Measurements from ENCODE around the gene ALOX15.

Gene ALOX15

DNA sequence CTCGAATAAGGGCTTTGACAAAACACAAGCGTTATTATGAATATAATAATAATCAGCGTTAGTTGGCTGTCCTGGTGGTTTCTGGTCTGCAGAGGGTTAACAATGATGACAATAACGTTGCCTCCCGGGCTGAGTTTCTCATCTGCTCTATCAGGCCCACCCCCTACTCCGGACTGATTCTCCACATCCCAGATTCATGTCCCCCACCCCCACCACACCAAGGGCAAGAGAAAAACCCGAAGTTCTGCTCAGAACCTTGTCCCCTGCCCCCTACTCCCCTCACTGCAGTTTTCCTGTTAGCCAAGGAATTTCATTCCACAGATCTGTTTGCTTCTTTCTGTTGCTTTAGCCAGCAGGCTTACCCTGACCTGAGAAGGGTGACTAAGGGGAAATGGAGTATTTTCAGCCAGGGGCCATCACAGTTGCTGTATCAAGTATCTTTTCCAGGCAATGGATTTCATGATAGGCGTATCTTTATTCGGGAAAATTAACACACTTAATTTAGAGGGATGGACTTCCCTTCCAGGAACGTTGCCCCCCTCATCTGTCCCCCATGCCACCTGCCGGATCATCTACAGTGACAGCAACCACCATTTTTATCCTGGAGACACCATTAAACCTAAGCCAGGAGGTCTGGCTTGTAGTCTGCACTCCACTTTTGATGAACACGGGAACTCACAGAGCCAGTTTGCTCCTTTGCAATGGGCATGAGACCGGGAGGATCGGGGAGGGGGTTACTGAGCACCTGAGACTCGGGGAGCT lies 23.7 kb downstream of the ALOX15 start:
- no peak for DNase-seq (ENCODE audit: low read depth, low spot score)
- in situ Hi-C loops (cut with HindIII; ENCODE audit: low sequenced_read_pairs) = no loop called here
- no peak overlapping the region for H3K4me3 ChIP-seq (ENCODE audit: low read depth, low read length)
- TF ChIP-seq, protein P1, sequence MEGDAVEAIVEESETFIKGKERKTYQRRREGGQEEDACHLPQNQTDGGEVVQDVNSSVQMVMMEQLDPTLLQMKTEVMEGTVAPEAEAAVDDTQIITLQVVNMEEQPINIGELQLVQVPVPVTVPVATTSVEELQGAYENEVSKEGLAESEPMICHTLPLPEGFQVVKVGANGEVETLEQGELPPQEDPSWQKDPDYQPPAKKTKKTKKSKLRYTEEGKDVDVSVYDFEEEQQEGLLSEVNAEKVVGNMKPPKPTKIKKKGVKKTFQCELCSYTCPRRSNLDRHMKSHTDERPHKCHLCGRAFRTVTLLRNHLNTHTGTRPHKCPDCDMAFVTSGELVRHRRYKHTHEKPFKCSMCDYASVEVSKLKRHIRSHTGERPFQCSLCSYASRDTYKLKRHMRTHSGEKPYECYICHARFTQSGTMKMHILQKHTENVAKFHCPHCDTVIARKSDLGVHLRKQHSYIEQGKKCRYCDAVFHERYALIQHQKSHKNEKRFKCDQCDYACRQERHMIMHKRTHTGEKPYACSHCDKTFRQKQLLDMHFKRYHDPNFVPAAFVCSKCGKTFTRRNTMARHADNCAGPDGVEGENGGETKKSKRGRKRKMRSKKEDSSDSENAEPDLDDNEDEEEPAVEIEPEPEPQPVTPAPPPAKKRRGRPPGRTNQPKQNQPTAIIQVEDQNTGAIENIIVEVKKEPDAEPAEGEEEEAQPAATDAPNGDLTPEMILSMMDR (IDR thresholded peaks at IDR 0.05; ENCODE audit: low read depth, low read length) = no peak

GRCh38 chr17:4617090-4617489 lies 24.4 kb downstream of the ALOX15 start:
- in situ Hi-C loops (cut with HindIII; ENCODE audit: low sequenced_read_pairs) = no loop called here
- H3K4me3 ChIP-seq (ENCODE audit: low read depth, low read length) = no peak overlapping the region
- no peak for DNase-seq (ENCODE audit: low read depth, low spot score)
- TF ChIP-seq, protein P1 (IDR thresholded peaks at IDR 0.05; ENCODE audit: low read depth, low read length) = no peak

DNA sequence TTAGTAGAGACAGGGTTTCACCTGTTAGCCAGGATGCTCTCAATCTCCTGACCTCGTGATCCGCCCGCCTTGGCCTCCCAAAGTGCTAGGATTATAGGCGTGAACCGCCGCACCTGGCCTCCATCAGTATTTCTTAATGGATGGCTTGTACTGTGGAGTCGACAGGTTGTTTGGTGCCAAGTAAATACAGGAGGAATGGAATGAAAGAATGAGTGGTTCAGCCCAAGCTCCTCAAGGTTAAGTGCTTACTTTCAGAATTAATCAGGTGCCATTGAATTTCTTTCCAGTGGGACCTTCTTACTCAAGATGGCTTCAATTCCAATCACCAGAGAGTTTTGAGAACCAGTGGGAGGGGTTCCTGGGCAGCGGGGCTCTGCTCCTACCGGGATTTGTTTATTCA lies 25.0 kb downstream of the ALOX15 start:
- DNase-seq (ENCODE audit: low read depth, low spot score) = no peak
- in situ Hi-C loops (cut with HindIII; ENCODE audit: low sequenced_read_pairs) = no loop called here
- H3K4me3 ChIP-seq (ENCODE audit: low read depth, low read length) = no peak overlapping the region
- TF ChIP-seq, protein P1 (IDR thresholded peaks at IDR 0.05; ENCODE audit: low read depth, low read length) = no peak

- no peak for DNase-seq (ENCODE audit: low read depth, low spot score)
- in situ Hi-C loops (cut with HindIII; ENCODE audit: low sequenced_read_pairs) = no loop called here
- no peak overlapping the region for H3K4me3 ChIP-seq (ENCODE audit: low read depth, low read length)
- TF ChIP-seq, protein P1 (IDR thresholded peaks at IDR 0.05; ENCODE audit: low read depth, low read length) = no peak
These were observed 30.8 kb downstream of the ALOX15 start for GRCh38 chr17:4610656-4611055.

- H3K4me3 ChIP-seq (ENCODE audit: low read depth, low read length) = no peak overlapping the region
- in situ Hi-C loops (cut with HindIII; ENCODE audit: low sequenced_read_pairs) = no loop called here
- TF ChIP-seq, protein P1 (IDR thresholded peaks at IDR 0.05; ENCODE audit: low read depth, low read length) = no peak
- no peak for DNase-seq (ENCODE audit: low read depth, low spot score)
These were observed 31.3 kb downstream of the ALOX15 start for GRCh38 chr17:4610162-4610561.

DNA sequence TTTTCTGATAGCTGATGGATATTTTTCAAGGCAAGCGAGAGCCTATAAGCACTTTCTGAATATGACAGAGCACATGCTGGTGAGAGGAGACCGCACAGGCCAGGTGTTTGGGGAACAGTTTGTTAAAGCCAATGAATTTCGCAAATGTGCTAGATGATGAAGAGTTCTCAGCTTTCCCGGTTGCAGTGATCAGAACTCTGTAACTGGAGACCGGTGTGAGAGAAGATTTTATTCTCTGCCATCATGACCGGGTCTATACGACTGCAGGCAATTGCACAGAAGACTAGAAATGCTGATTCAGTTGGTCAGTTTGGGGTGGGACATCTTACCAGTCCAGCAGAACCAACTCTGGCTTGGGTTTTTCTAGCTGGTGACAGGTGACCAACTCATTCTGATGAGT lies 31.7 kb downstream of the ALOX15 start:
- TF ChIP-seq, protein P1 (IDR thresholded peaks at IDR 0.05; ENCODE audit: low read depth, low read length) = no peak
- in situ Hi-C loops (cut with HindIII; ENCODE audit: low sequenced_read_pairs) = no loop called here
- no peak for DNase-seq (ENCODE audit: low read depth, low spot score)

More for the DNA sequence above, 31.7 kb downstream of the ALOX15 start:
- H3K4me3 ChIP-seq (ENCODE audit: low read depth, low read length) = no peak overlapping the region
